Colonic mucosa (tissue), 4 donors: Measurements from ENCODE around the gene MREG. TPM values are rescaled to one million over a fixed set of nuclear protein-coding genes. Genes with fewer than 3 reads are reported as not detected.

Source experiments
- DNase-seq: peaks from one replicate; pipeline ENCODE4 v3.0.0-alpha.2; 2020
- H3K27ac ChIP-seq: fragments of 200-600 bp; one replicate; pipeline ENCODE4 v1.8.0; 2021
- H3K27me3 ChIP-seq: fragments of 200-600 bp; one replicate; pipeline ENCODE4 v1.8.0; 2021
- H3K36me3 ChIP-seq: fragments of 200-600 bp; one replicate; pipeline ENCODE4 v1.8.0; 2021
- H3K4me1 ChIP-seq: fragments of 200-600 bp; one replicate; pipeline ENCODE4 v1.8.0; 2021; ENCODE audit warnings: mild to moderate bottlenecking
- H3K4me3 ChIP-seq: fragments of 200-600 bp; one replicate; pipeline ENCODE4 v1.8.0; 2021
- H3K9ac ChIP-seq, 2 donors: one replicate each; pipeline ENCODE4 v1.7.0; 2013; ENCODE audit warnings: control low read depth in 2 of 2, low read depth in 2 of 2, low read length in 2 of 2
- H3K9me3 ChIP-seq: fragments of 200-600 bp; one replicate; pipeline ENCODE4 v1.8.0; 2021
- CTCF ChIP-seq: fragments of 200-600 bp; IDR thresholded peaks from one replicate; pipeline ENCODE4 v1.8.0; 2022; ENCODE audit warnings: antibody characterized with exemption, mild to moderate bottlenecking
- intact Hi-C: fragments of 100-400 bp; cut with DNase I; formaldehyde crosslinking; loops from one replicate; pipeline ENCODE4 v1.14.1; 2022
- total RNA-seq, 2 donors: library from RNA; stranded (reverse); fragmentation: NEBNext Ultra II Directional in 1 of 2; extraction: Animal tissue kit (Norgen Biotek cat#: 25700) in 1 of 2; gene quantifications; one replicate each; pipeline ENCODE4 v1.2.1, GENCODE V29; 2021
- donor health status: healthy.
- donor health status: DM: no; HTN: no; CAD: no.
- donor health status: DM: no; HTN: no; CAD: no.

Gene MREG
- total RNA-seq, 2 donors from 2014 or later, result 8.5 to 9.4 TPM

- intact Hi-C loops, result loop anchor here (5.0 kb wide), 1 partner anchor 70 kb away; no protein-coding TSS in a partner anchor
- no peaks in the 10 kb centered on the region for H3K4me1 ChIP-seq
- no peak for TF ChIP-seq CTCF
- no peaks in the 10 kb centered on the region for H3K27me3 ChIP-seq
- no peaks in the 10 kb centered on the region for H3K9me3 ChIP-seq
- no peak overlapping the region for H3K4me3 ChIP-seq
- H3K27ac ChIP-seq, result no peak overlapping the region
- H3K36me3 ChIP-seq, result no peaks in the 10 kb centered on the region
- no peak for DNase-seq
- H3K9ac ChIP-seq, result no peak overlapping the region
Measured at GRCh38 chr2:216021768-216022565, 8.6 kb upstream of the MREG start.

GRCh38 chr2:216018709-216019108 is 5.4 kb upstream of the MREG start:
- Histone ChIP-seq H3K4me3 (no peak overlapping the region), H3K27ac (no peak overlapping the region), H3K9me3 (no peaks in the 10 kb centered on the region), H3K9ac (no peak overlapping the region), H3K36me3 (no peaks in the 10 kb centered on the region), H3K27me3 (no peaks in the 10 kb centered on the region), H3K4me1 (no peaks in the 10 kb centered on the region)
- TF ChIP-seq CTCF, result no peak
- intact Hi-C loops, result no loop called here
- no peak for DNase-seq

GRCh38 chr2:216017365-216017764 is 4.0 kb upstream of the MREG start:
- DNase-seq, result no peak
- no peaks in the 10 kb centered on the region for H3K4me1 ChIP-seq
- no peaks in the 10 kb centered on the region for H3K36me3 ChIP-seq
- H3K9ac ChIP-seq, result no peak overlapping the region
- no peak overlapping the region for H3K27ac ChIP-seq
- H3K4me3 ChIP-seq, result no peak overlapping the region
- H3K9me3 ChIP-seq, result no peaks in the 10 kb centered on the region
- H3K27me3 ChIP-seq, result no peaks in the 10 kb centered on the region
- TF ChIP-seq CTCF, result no peak
- intact Hi-C loops, result no loop called here

GRCh38 chr2:216016581-216016980 is 3.2 kb upstream of the MREG start:
- DNase-seq, result no peak
- H3K9ac ChIP-seq, result no peak overlapping the region
- H3K9me3 ChIP-seq, result no peaks in the 10 kb centered on the region
- no peak overlapping the region for H3K27ac ChIP-seq
- no peak overlapping the region for H3K4me3 ChIP-seq
- no peaks in the 10 kb centered on the region for H3K4me1 ChIP-seq
- TF ChIP-seq CTCF, result no peak
- intact Hi-C loops, result no loop called here
- H3K36me3 ChIP-seq, result no peaks in the 10 kb centered on the region
- no peaks in the 10 kb centered on the region for H3K27me3 ChIP-seq

- Histone ChIP-seq H3K4me3 (no peak overlapping the region), H3K4me1 (no peaks in the 10 kb centered on the region), H3K9ac (no peak overlapping the region), H3K9me3 (no peaks in the 10 kb centered on the region), H3K36me3 (no peaks in the 10 kb centered on the region), H3K27me3 (no peaks in the 10 kb centered on the region), H3K27ac (no peak overlapping the region)
- TF ChIP-seq CTCF, result no peak
- DNase-seq, result no peak
- intact Hi-C loops, result no loop called here
Measured at GRCh38 chr2:216015722-216016464, 2.5 kb upstream of the MREG start.
